Stomach (tissue), 19 donors: Measurements from ENCODE around the gene SLC25A42. TPM values are rescaled to one million over a fixed set of nuclear protein-coding genes. Genes with fewer than 3 reads are reported as not detected.
"Not testable (repeated sequence)": the region's sequence is repeated elsewhere in the genome, so short reads cannot be mapped to it uniquely, and the experiment has no call there.

Source experiments
- DNase-seq, 2 donors: peaks; one replicate each; pipeline versions ENCODE4 v3.0.0 to v3.0.0-alpha.2; 2013 to 2019
- H3K27ac ChIP-seq, 5 donors: fragments of 200-600 bp in 4 of 5; sonication (generic) in 4 of 5; one replicate each; pipeline ENCODE4 v1.5.1; 2013 to 2019; ENCODE audit warnings: mild to moderate bottlenecking in 1 of 5, moderate library complexity in 1 of 5
- H3K27me3 ChIP-seq, 3 donors: fragments of 200-600 bp; sonication (generic); one replicate each; pipeline ENCODE4 v1.5.1; 2017 to 2019; ENCODE audit warnings: mixed run types in 1 of 3
- H3K36me3 ChIP-seq, 4 donors: fragments of 200-600 bp; sonication (generic); 1 replicate in 3 of 4; 2 replicates in 1 of 4; pipeline ENCODE4 v1.5.1; 2016 to 2019
- H3K4me1 ChIP-seq, 4 donors: fragments of 200-600 bp; sonication (generic); one replicate each; pipeline ENCODE4 v1.5.1; 2016 to 2019
- H3K4me3 ChIP-seq, 4 donors: fragments of 200-600 bp; sonication (generic) in 3 of 4; one replicate each; pipeline ENCODE4 v1.5.1; 2016 to 2019; ENCODE audit warnings: mild to moderate bottlenecking in 1 of 4
- H3K9me3 ChIP-seq, 4 donors: fragments of 200-600 bp; sonication (generic); one replicate each; pipeline ENCODE4 v1.5.1; 2016 to 2019
- CTCF ChIP-seq, 7 experiments: fragments of 450-650 bp in 4 of 7; fragments of 200-600 bp in 3 of 7; sonication (generic) in 3 of 7; IDR thresholded peaks; one replicate each; pipeline ENCODE4 v1.5.1; 2016 to 2019; ENCODE audit warnings: antibody characterized with exemption in 7 of 7, control low read depth in 2 of 7, mild to moderate bottlenecking in 1 of 7
- EP300 ChIP-seq: sonication (generic); formaldehyde crosslinking; IDR thresholded peaks from one replicate; pipeline ENCODE4 v1.6.1; 2017; ENCODE audit warnings: antibody characterized with exemption
- POLR2A ChIP-seq, 4 donors: fragments of 450-650 bp; IDR thresholded peaks; one replicate each; pipeline ENCODE4 v1.6.1; 2016; ENCODE audit warnings: antibody characterized with exemption in 4 of 4, control low read depth in 2 of 4, mild to moderate bottlenecking in 1 of 4, moderate library complexity in 1 of 4
- POLR2AphosphoS5 ChIP-seq, 3 donors: sonication (generic); formaldehyde crosslinking; IDR thresholded peaks; one replicate each; pipeline ENCODE4 v1.6.1; 2016; ENCODE audit warnings: antibody characterized with exemption in 3 of 3
- WGBS, 5 donors: extraction: QIAGEN DNeasy Blood & Tissue Kit in 3 of 5; methylation state at CpG; one replicate each; pipeline versions ENCODE4 v1.1.5 to v1.1.7; 2013 to 2018; 5-methylcytosine and 5-hydroxymethylcytosine counted together
- intact Hi-C: fragments of 100-400 bp; cut with DNase I; formaldehyde crosslinking; loops from one replicate; pipeline ENCODE4 v1.15.1; 2023; ENCODE audit warnings: low total_unique reads
- long read RNA-seq, 10 donors: transcript quantifications; one replicate each; lab custom pipeline, GENCODE V29; 2026
- polyA plus RNA-seq, 3 donors: library from polyadenylated mRNA; stranded (reverse); fragments of 200-250 nt; gene quantifications; one replicate each; pipeline ENCODE4 v1.2.3, GENCODE V29; 2013
- total RNA-seq, 5 donors: library from RNA; depleted of rRNA; stranded (reverse); fragments of >200 nt; gene quantifications; one replicate each; pipeline versions ENCODE4 v1.1.0 to v1.2.3, GENCODE V29; 2014 to 2016
- donor health status: healthy with polysubstance abuse.
- donor health status: Bipolar disorder and iron deficiency.
- donor health status: healthy.

The SLC25A42 gene, protein sequence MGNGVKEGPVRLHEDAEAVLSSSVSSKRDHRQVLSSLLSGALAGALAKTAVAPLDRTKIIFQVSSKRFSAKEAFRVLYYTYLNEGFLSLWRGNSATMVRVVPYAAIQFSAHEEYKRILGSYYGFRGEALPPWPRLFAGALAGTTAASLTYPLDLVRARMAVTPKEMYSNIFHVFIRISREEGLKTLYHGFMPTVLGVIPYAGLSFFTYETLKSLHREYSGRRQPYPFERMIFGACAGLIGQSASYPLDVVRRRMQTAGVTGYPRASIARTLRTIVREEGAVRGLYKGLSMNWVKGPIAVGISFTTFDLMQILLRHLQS
- total RNA-seq: 10 to 100 TPM in 1 of 5 donors, 1 to 10 TPM in 4; 5.1 to 54.8 (median 6.7) TPM
- 1 to 10 TPM; 3.7 to 7.3 (median 6.7) TPM for polyA plus RNA-seq
- long read RNA-seq, donor 1, partial matches to known transcripts: 0 of 1 reads
- long read RNA-seq, donor 1, other reads (novel, unspliced or antisense): 0 of 1 reads
- long read RNA-seq, donor 2, partial matches to known transcripts: 8 of 15 reads
- long read RNA-seq, donor 2, other reads (novel, unspliced or antisense): 7 of 15 reads
- long read RNA-seq, donor 3, partial matches to known transcripts: 0 of 5 reads
- long read RNA-seq, donor 3, other reads (novel, unspliced or antisense): 5 of 5 reads
- long read RNA-seq, donor 4: 0 reads
- long read RNA-seq, donor 5: 0 reads
- long read RNA-seq, donor 6, partial matches to known transcripts: 46 of 68 reads
- long read RNA-seq, donor 6, other reads (novel, unspliced or antisense): 22 of 68 reads
- long read RNA-seq, donor 7: 0 reads
- long read RNA-seq, donor 8: 0 reads
- long read RNA-seq, donor 9: 0 reads
- long read RNA-seq, donor 10, partial matches to known transcripts: 0 of 1 reads
- long read RNA-seq, donor 10, other reads (novel, unspliced or antisense): 0 of 1 reads

GRCh38 chr19:19063183-19064097 is at the start of gene SLC25A42:
SLC25A42 (plus strand) TSS chr19:19063994; CDS start chr19:19096125, 32,131 bp downstream.
- WGBS, 5 donors: 4 to 5% (median 4%) methylated on average over 36 to 77 of the region's 77 CpGs
- H3K4me3 ChIP-seq: peak within 1 kb of the TSS; percentile 76 to 94 (median 82)

GRCh38 chr19:19021115-19021514 is 42.7 kb upstream of the SLC25A42 start:
- no peaks in the 10 kb centered on the region for H3K9me3 ChIP-seq
- no peaks in the 10 kb centered on the region for H3K27me3 ChIP-seq
- H3K4me1 ChIP-seq: peaks cover 0 to 18% (median 3%) of the 10 kb centered on the region in 4 donors
- intact Hi-C loops: no loop called here
- peaks cover 62 to 87% (median 83%) of the 10 kb centered on the region in 4 donors for H3K36me3 ChIP-seq
- TF ChIP-seq CTCF (IDR thresholded peaks at IDR 0.05): no peak
- no peak for TF ChIP-seq EP300
- no peak for TF ChIP-seq POLR2A (IDR thresholded peaks at IDR 0.05)
- TF ChIP-seq POLR2AphosphoS5 (IDR thresholded peaks at IDR 0.05): no peak
- DNase-seq: peak in 1 of 2 donors; percentile 15
- WGBS, 5 donors: 20 to 37% (median 27%) methylated on average over 3 of the region's 3 CpGs
- H3K27ac ChIP-seq: no peak overlapping the region
- H3K4me3 ChIP-seq: no peak overlapping the region

More at GRCh38 chr19:19063183-19064097, at the start of gene SLC25A42:
- DNase-seq: peak; percentile 99 to 100
- TF ChIP-seq EP300: no peak
- no peak for TF ChIP-seq CTCF (IDR thresholded peaks at IDR 0.05)
- no peak for TF ChIP-seq POLR2A (IDR thresholded peaks at IDR 0.05)
- TF ChIP-seq POLR2AphosphoS5 (IDR thresholded peaks at IDR 0.05): peak in 2 of 3 donors; percentile 72 to 74
- intact Hi-C loops: no loop called here
- Histone ChIP-seq H3K27me3 (no peaks in the 10 kb centered on the region), H3K4me1 (peaks cover 22 to 62% (median 42%) of the 10 kb centered on the region in 4 donors), H3K9me3 (no peaks in the 10 kb centered on the region), H3K27ac (peak within 1 kb of the TSS; percentile 52 to 88 (median 79)), H3K36me3 (peaks cover 0 to 16% (median 10%) of the 10 kb centered on the region in 4 donors)

DNA sequence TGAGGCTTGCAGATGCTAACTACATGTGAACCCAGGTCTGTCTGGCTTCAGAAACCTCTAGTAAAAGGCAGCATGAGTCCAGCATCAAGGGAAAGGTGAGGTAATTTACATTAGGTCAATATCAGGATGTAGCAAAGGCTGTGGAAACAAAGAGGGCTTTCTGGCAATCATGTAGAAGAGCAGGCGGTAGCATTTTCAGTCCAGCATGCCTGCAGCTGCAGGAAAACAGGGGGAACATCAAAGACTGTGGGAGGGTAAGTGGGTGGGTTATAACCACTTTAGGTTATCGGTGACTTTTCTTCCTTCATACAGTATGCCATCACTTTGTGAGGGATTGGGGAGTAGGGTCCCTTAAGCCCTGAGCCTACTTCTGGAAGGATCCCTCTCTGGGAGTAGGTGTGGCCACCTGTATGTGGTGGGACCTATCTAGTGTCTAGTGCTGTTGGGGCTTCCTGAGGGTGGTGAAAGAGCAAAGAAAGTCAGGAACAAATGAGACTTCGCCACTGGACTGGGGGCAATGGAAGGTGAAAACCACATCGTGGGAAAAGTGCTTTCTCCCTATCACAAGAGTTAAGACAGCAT is 41.3 kb upstream of the SLC25A42 start:
- no peak overlapping the region for H3K27ac ChIP-seq
- intact Hi-C loops: no loop called here
- no peaks in the 10 kb centered on the region for H3K27me3 ChIP-seq
- 68 to 80% (median 71%) methylated on average over 4 of the region's 4 CpGs for WGBS, 5 donors
- H3K4me1 ChIP-seq: peaks cover 0 to 24% (median 8%) of the 10 kb centered on the region in 4 donors
- H3K36me3 ChIP-seq: peaks cover 59 to 87% (median 83%) of the 10 kb centered on the region in 4 donors
- TF ChIP-seq CTCF (IDR thresholded peaks at IDR 0.05): no peak
- TF ChIP-seq POLR2A (IDR thresholded peaks at IDR 0.05): no peak
- no peak for TF ChIP-seq EP300
- no peak for TF ChIP-seq POLR2AphosphoS5 (IDR thresholded peaks at IDR 0.05)
- no peak overlapping the region for H3K4me3 ChIP-seq
- H3K9me3 ChIP-seq: no peaks in the 10 kb centered on the region
- DNase-seq: no peak

GRCh38 chr19:19023376-19023775 is 40.4 kb upstream of the SLC25A42 start:
- 87 to 100% (median 96%) methylated on average over 1 of the region's 1 CpG for WGBS, 5 donors
- DNase-seq, H3K27me3 ChIP-seq, H3K27ac ChIP-seq, H3K4me3 ChIP-seq, intact Hi-C loops, H3K9me3 ChIP-seq: not testable (repeated sequence)
- Histone ChIP-seq H3K4me1 (peaks cover 0 to 24% (median 8%) of the 10 kb centered on the region in 4 donors), H3K36me3 (peaks cover 57 to 87% (median 83%) of the 10 kb centered on the region in 4 donors)
